SU-DHL-6 (cell line): ENCODE measurements around the gene FOXJ2.

ENCODE experiments used
- CTCF ChIP-seq: fragments of 200-600 bp; sonication (generic); IDR thresholded peaks from one replicate; pipeline ENCODE4 v1.5.1; 2017; ENCODE audit warnings: antibody characterized with exemption, mild to moderate bottlenecking, low read length, moderate library complexity; ENCODE audit not compliant: insufficient read depth, poor library complexity, severe bottlenecking
- EZH2phosphoT487 ChIP-seq: fragments of 200-600 bp; sonication (generic), shearing (Covaris generic); conservative IDR thresholded peaks from 2 replicates; pipeline ENCODE4 v1.6.1; 2018; ENCODE audit warnings: mild to moderate bottlenecking, antibody characterized with exemption, low read length, moderate library complexity, mixed read lengths

GRCh38 chr12:8078916-8079315 lies 46.4 kb downstream of the FOXJ2 start:
- TF ChIP-seq CTCF (no peak), EZH2phosphoT487 (no peak)
